GM21786 (cell line): Measurements from ENCODE around the gene ZBTB8B.

ENCODE experiments used
- ATAC-seq: cut with Tn5 transposase; IDR thresholded peaks from one replicate; pipeline ENCODE4 v1.9.1; 2021; ENCODE audit not compliant: unreplicated experiment

Gene ZBTB8B

DNA sequence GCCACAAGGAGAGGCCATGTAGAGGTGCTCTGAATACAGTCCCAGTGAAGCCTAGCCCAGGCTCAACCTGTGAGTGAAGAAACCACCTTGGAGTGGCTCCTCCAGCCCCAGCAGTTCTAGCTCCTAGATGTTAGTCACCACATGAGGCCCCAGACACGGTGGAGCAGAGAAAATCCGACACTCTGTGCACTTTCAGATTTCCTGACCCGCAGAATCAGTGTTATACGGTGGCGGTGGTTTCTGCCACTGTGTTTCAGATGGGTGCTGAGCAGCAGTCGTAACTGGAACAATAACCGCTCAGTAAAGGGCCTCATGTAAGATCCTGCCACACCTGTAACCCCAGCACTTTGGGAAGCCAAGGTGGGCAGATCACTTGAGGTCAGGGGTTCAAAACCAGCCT lies 38.3 kb downstream of the ZBTB8B start:
- no peak for ATAC-seq

DNA sequence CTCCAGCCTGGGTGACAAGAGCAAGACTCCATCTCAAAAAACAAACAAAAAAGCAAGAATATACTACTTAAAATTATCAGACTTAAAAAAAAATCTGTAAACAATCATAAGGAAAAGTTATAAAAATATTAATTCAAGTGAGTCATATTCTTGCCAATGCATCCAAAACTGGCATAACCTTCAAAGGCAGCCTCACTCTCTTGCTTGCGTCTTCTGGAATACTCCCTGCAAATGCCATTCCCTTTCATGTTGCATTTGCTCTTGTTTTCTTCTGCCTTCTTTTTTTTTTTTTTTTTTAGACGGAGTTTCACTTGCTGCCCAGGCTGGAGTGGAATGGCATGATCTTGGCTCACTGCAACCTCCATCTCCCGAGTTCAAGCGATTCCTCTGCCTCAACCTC lies 42.1 kb downstream of the ZBTB8B start:
- no peak for ATAC-seq

DNA sequence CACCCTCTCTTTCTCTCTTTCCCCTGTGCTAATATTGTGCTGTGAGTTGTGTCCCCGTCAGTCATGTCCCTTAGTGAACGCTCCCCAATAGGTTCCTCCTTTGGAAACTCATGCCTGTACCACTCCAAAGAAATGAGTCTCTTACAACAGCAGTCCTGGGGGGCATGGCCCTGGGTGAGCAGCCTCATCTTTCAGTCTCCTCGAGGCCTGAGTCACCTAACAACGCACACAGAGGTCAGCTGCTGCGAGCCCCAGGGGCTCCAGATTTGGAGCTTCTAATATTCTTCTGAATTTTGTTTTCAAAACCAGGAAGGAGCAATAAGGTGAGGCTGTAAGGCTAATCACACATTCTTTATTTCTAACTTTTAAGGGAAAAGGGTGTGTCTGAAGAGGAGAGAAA lies 43.9 kb downstream of the ZBTB8B start:
- ATAC-seq = no peak

DNA sequence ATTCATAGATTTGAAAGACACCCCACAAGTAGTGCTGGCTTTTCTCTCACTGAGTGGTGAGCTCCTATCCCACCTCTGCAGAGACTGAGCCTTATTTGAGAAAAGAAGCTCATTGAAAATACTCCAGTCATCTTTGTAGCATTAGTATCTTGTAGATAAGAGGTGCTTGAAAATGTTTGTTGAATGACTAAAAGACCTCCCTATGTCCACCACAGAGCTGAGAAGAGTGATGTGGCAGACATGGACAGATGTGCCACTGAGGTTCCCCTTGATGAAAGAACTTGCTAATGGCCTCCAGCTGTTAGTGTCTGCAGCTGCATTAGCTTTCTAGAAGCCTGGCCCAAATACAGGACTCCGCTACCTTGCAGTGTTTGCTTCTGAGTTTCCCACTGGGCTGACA lies 45.1 kb downstream of the ZBTB8B start:
- ATAC-seq = no peak
